OCI-LY1 (cell line): ENCODE results near the gene GMPR.

Experiments
- H2AFZ ChIP-seq: fragments of 200-600 bp; sonication (generic), shearing (Covaris generic); 2 replicates; pipeline ENCODE4 v1.6.0; 2014; ENCODE audit warnings: antibody characterized with exemption, mild to moderate bottlenecking, low read length
- H3F3A ChIP-seq: fragments of 200-600 bp; sonication (generic), shearing (Covaris generic); 2 replicates; pipeline ENCODE4 v1.6.0; 2014; ENCODE audit warnings: mild to moderate bottlenecking, antibody characterized with exemption, low read length, moderate library complexity; ENCODE audit not compliant: insufficient read depth
- H3K27ac ChIP-seq: fragments of 200-600 bp; sonication (generic); 2 replicates; pipeline ENCODE4 v1.5.1; 2014; ENCODE audit warnings: low read length, mixed run types, mild to moderate bottlenecking, low read depth; ENCODE audit not compliant: poor library complexity, severe bottlenecking
- H3K27me3 ChIP-seq: fragments of 200-600 bp; sonication (generic); 2 replicates; pipeline ENCODE4 v1.6.0; 2014; ENCODE audit warnings: antibody characterized with exemption, mild to moderate bottlenecking, low read length, moderate library complexity; ENCODE audit not compliant: insufficient read depth
- H3K36me3 ChIP-seq: fragments of 200-600 bp; sonication (generic); 2 replicates; pipeline ENCODE4 v1.6.1; 2014; ENCODE audit warnings: mild to moderate bottlenecking, antibody characterized with exemption, low read length, moderate library complexity, mixed read lengths; ENCODE audit not compliant: insufficient read depth
- H3K4me1 ChIP-seq: fragments of 200-600 bp; sonication (generic); 2 replicates; pipeline ENCODE4 v1.5.1; 2014; ENCODE audit warnings: mild to moderate bottlenecking, low read length, moderate library complexity; ENCODE audit not compliant: insufficient read depth, severe bottlenecking
- H3K4me2 ChIP-seq: fragments of 200-600 bp; sonication (generic), shearing (Covaris generic); 2 replicates; pipeline ENCODE4 v1.6.1; 2014; ENCODE audit warnings: low read length
- H3K4me3 ChIP-seq: fragments of 200-600 bp; sonication (generic); 2 replicates; pipeline ENCODE4 v1.5.1; 2014; ENCODE audit warnings: low read length, low read depth, mild to moderate bottlenecking, mixed read lengths; ENCODE audit not compliant: poor library complexity, severe bottlenecking
- H3K79me2 ChIP-seq: fragments of 200-600 bp; shearing (Covaris generic); 2 replicates; pipeline ENCODE4 v1.6.1; 2016; ENCODE audit warnings: mixed run types, low read length, mixed read lengths; ENCODE audit not compliant: insufficient read depth
- H3K9ac ChIP-seq: fragments of 200-600 bp; sonication (generic), shearing (Covaris generic); 2 replicates; pipeline ENCODE4 v1.6.1; 2014; ENCODE audit warnings: mild to moderate bottlenecking, low read length, mixed read lengths
- H3K9me2 ChIP-seq: fragments of 200-600 bp; sonication (generic), shearing (Covaris generic); 2 replicates; pipeline ENCODE4 v1.6.1; 2014; ENCODE audit warnings: low read depth, mild to moderate bottlenecking, low read length, mixed read lengths
- H3K9me3 ChIP-seq: fragments of 200-600 bp; shearing (Covaris generic); 2 replicates; pipeline ENCODE4 v1.6.1; 2014; ENCODE audit warnings: low read length, mixed read lengths
- H4K20me1 ChIP-seq: fragments of 200-600 bp; sonication (generic), shearing (Covaris generic); 2 replicates; pipeline ENCODE4 v1.6.0; 2016; ENCODE audit warnings: mild to moderate bottlenecking, low read length; ENCODE audit not compliant: insufficient read depth
- CTCF ChIP-seq: fragments of 200-600 bp; sonication (generic), shearing (Covaris generic); IDR thresholded peaks from 2 replicates; pipeline ENCODE4 v1.5.1; 2017; ENCODE audit warnings: mild to moderate bottlenecking, antibody characterized with exemption, low read length, moderate library complexity, mixed read lengths
- EZH2 ChIP-seq: fragments of 200-600 bp; sonication (generic), shearing (Covaris generic); IDR thresholded peaks from 2 replicates; pipeline ENCODE4 v1.8.0; 2017; ENCODE audit warnings: borderline replicate concordance, mixed run types, mild to moderate bottlenecking, antibody characterized with exemption, low read length, moderate library complexity, mixed read lengths

GMPR gene

GRCh38 chr6:16291739-16292138, 53.4 kb downstream of the GMPR start:
- Histone ChIP-seq H3K4me3 (no peak overlapping the region), H3K27ac (no peak overlapping the region), H3K4me2 (no peak overlapping the region), H3K27me3 (peaks cover 8% of the 10 kb centered on the region; the same call in 1 of the 2 replicates), H3F3A (no peaks in the 10 kb centered on the region), H3K9ac (no peak overlapping the region), H3K36me3 (no peaks in the 10 kb centered on the region), H3K79me2 (no peaks in the 10 kb centered on the region), H3K9me2 (no peaks in the 10 kb centered on the region), H2AFZ (no peak overlapping the region), H3K9me3 (no peaks in the 10 kb centered on the region), H4K20me1 (no peaks in the 10 kb centered on the region), H3K4me1 (no peaks in the 10 kb centered on the region)
- TF ChIP-seq EZH2 (no peak), CTCF (no peak)

GRCh38 chr6:16292432-16292831, 54.0 kb downstream of the GMPR start:
- H2AFZ ChIP-seq = no peak overlapping the region
- H3K4me1 ChIP-seq = no peaks in the 10 kb centered on the region
- H3K9me3 ChIP-seq = no peaks in the 10 kb centered on the region
- no peaks in the 10 kb centered on the region for H3K36me3 ChIP-seq
- no peak overlapping the region for H3K27ac ChIP-seq
- H3K4me3 ChIP-seq = no peak overlapping the region
- H3K9me2 ChIP-seq = no peaks in the 10 kb centered on the region
- H3K4me2 ChIP-seq = no peak overlapping the region
- H3F3A ChIP-seq = no peaks in the 10 kb centered on the region
- H3K9ac ChIP-seq = no peak overlapping the region
- TF ChIP-seq CTCF (no peak), EZH2 (no peak)
- H3K79me2 ChIP-seq = no peaks in the 10 kb centered on the region
- no peaks in the 10 kb centered on the region for H4K20me1 ChIP-seq
- peaks cover 8% of the 10 kb centered on the region; the same call in 1 of the 2 replicates for H3K27me3 ChIP-seq

- no peak overlapping the region for H3K27ac ChIP-seq
- no peak overlapping the region for H3K4me2 ChIP-seq
- H3K9me3 ChIP-seq = no peaks in the 10 kb centered on the region
- no peaks in the 10 kb centered on the region for H3K36me3 ChIP-seq
- no peak overlapping the region for H3K9ac ChIP-seq
- no peaks in the 10 kb centered on the region for H3K9me2 ChIP-seq
- H3F3A ChIP-seq = no peaks in the 10 kb centered on the region
- no peak for TF ChIP-seq CTCF
- TF ChIP-seq EZH2 = no peak
- no peak overlapping the region for H2AFZ ChIP-seq
- H3K4me1 ChIP-seq = no peaks in the 10 kb centered on the region
- H3K79me2 ChIP-seq = no peaks in the 10 kb centered on the region
- no peaks in the 10 kb centered on the region for H4K20me1 ChIP-seq
- peaks cover 8% of the 10 kb centered on the region; the same call in 1 of the 2 replicates for H3K27me3 ChIP-seq
- no peak overlapping the region for H3K4me3 ChIP-seq
Observed at GRCh38 chr6:16292942-16293341, 54.6 kb downstream of the GMPR start.
